ENCODE results near the gene TMEM138.

Gene TMEM138

DNA sequence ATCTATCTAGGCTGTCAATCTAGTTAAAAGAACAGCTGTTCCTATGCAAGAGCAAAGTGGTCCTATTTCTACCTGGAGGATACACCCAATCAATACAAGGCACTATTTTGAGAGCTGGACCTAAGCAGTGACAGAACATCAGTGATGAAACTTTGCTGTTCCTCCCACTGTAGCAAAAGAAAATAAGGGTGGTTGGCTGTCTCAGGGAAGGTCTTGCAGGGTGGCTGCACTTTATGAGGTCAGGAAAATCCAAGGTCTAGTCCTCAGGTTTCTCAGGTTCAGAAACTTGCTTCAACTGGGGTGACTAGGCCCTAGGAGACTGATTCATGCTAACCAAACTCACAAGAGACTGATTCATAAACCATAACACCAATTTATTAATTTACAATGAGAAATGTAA, 56.0 kb downstream of the TMEM138 start:
- DNase-seq (ENCODE audit: low read depth) = peak; percentile 15
- no peak overlapping the region for H3K4me3 ChIP-seq (ENCODE audit: control insufficient read depth, low read depth, low read length)
- TF ChIP-seq, protein P1, sequence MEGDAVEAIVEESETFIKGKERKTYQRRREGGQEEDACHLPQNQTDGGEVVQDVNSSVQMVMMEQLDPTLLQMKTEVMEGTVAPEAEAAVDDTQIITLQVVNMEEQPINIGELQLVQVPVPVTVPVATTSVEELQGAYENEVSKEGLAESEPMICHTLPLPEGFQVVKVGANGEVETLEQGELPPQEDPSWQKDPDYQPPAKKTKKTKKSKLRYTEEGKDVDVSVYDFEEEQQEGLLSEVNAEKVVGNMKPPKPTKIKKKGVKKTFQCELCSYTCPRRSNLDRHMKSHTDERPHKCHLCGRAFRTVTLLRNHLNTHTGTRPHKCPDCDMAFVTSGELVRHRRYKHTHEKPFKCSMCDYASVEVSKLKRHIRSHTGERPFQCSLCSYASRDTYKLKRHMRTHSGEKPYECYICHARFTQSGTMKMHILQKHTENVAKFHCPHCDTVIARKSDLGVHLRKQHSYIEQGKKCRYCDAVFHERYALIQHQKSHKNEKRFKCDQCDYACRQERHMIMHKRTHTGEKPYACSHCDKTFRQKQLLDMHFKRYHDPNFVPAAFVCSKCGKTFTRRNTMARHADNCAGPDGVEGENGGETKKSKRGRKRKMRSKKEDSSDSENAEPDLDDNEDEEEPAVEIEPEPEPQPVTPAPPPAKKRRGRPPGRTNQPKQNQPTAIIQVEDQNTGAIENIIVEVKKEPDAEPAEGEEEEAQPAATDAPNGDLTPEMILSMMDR (conservative IDR thresholded peaks at IDR 0.05; ENCODE audit: control insufficient read depth, insufficient read depth, low read depth, low read length) = no peak

Data from fibroblast of mammary gland (primary cell).